ENCODE data around the gene LRMDA. TPM values are rescaled to one million over a fixed set of nuclear protein-coding genes. Genes with fewer than 3 reads are reported as not detected.
"Not testable (repeated sequence)": the region's sequence is repeated elsewhere in the genome, so short reads cannot be mapped to it uniquely, and the experiment has no call there.

Gene LRMDA
- total RNA-seq, 4 donors from 2014 or later: 1.4 to 23.1 (median 3.6) TPM

- no peak for TF ChIP-seq POLR2A (IDR thresholded peaks at IDR 0.05)
- no peak for TF ChIP-seq CTCF (IDR thresholded peaks at IDR 0.05)
- Histone ChIP-seq H3K4me1 (no peaks in the 10 kb centered on the region), H3K9me3 (no peaks in the 10 kb centered on the region), H3K27ac (no peak overlapping the region), H3K4me3 (no peak overlapping the region), H3K36me3 (no peaks in the 10 kb centered on the region), H3K27me3 (no peaks in the 10 kb centered on the region)
- no peak for DNase-seq
These were observed 311.9 kb downstream of the LRMDA start for GRCh38 chr10:75743291-75743778.

- Histone ChIP-seq H3K27me3 (no peaks in the 10 kb centered on the region), H3K36me3 (no peaks in the 10 kb centered on the region), H3K4me1 (no peaks in the 10 kb centered on the region), H3K27ac (no peak overlapping the region), H3K4me3 (no peak overlapping the region), H3K9me3 (no peaks in the 10 kb centered on the region)
- DNase-seq: no peak
- TF ChIP-seq CTCF (IDR thresholded peaks at IDR 0.05) (no peak), POLR2A (IDR thresholded peaks at IDR 0.05) (no peak)
These were observed 312.8 kb downstream of the LRMDA start for GRCh38 chr10:75744261-75744660.

GRCh38 chr10:75746356-75746755 is 314.9 kb downstream of the LRMDA start:
- Histone ChIP-seq H3K27ac (no peak overlapping the region), H3K9me3 (no peaks in the 10 kb centered on the region), H3K36me3 (no peaks in the 10 kb centered on the region), H3K4me1 (no peaks in the 10 kb centered on the region), H3K27me3 (no peaks in the 10 kb centered on the region), H3K4me3 (no peak overlapping the region)
- no peak for TF ChIP-seq CTCF (IDR thresholded peaks at IDR 0.05)
- no peak for TF ChIP-seq POLR2A (IDR thresholded peaks at IDR 0.05)
- no peak for DNase-seq

- H3K36me3 ChIP-seq, H3K27ac ChIP-seq, H3K9me3 ChIP-seq, H3K4me3 ChIP-seq, H3K4me1 ChIP-seq, DNase-seq, H3K27me3 ChIP-seq: not testable (repeated sequence)
These were observed 318.9 kb downstream of the LRMDA start for GRCh38 chr10:75750093-75750875.

GRCh38 chr10:75751232-75751631 is 319.8 kb downstream of the LRMDA start:
- no peaks in the 10 kb centered on the region for H3K27me3 ChIP-seq
- H3K4me3 ChIP-seq: no peak overlapping the region
- H3K36me3 ChIP-seq: no peaks in the 10 kb centered on the region
- H3K27ac ChIP-seq: no peak overlapping the region
- no peak for DNase-seq
- no peaks in the 10 kb centered on the region for H3K9me3 ChIP-seq
- H3K4me1 ChIP-seq: no peaks in the 10 kb centered on the region
- TF ChIP-seq POLR2A (IDR thresholded peaks at IDR 0.05) (no peak), CTCF (IDR thresholded peaks at IDR 0.05) (no peak)

- Histone ChIP-seq H3K27ac (no peak overlapping the region), H3K9me3 (no peaks in the 10 kb centered on the region), H3K27me3 (no peaks in the 10 kb centered on the region), H3K36me3 (no peaks in the 10 kb centered on the region), H3K4me1 (no peaks in the 10 kb centered on the region), H3K4me3 (no peak overlapping the region)
- TF ChIP-seq POLR2A (IDR thresholded peaks at IDR 0.05) (no peak), CTCF (IDR thresholded peaks at IDR 0.05) (no peak)
- DNase-seq: no peak
These were observed 322.2 kb downstream of the LRMDA start for GRCh38 chr10:75753621-75754020.
